Measurements from ENCODE around the gene MRPL39. TPM values are rescaled to one million over a fixed set of nuclear protein-coding genes. Genes with fewer than 3 reads are reported as not detected.
A peak's percentile ranks its signal among the peaks of the same experiment; 100 is the strongest.

Gene MRPL39
- total RNA-seq, 1 donor from 2014 or later, result 59.4 TPM

GRCh38 chr21:25577424-25578055, 29.7 kb downstream of the MRPL39 start:
- ATAC-seq, result no peak
- no peak for DNase-seq (ENCODE audit: missing footprints)
- intact Hi-C loops (cut with DNase I), result no loop called here

- intact Hi-C loops (cut with DNase I), result no loop called here
- no peak for ATAC-seq
- no peak for DNase-seq (ENCODE audit: missing footprints)
These were observed 33.7 kb downstream of the MRPL39 start for GRCh38 chr21:25573409-25574206.

GRCh38 chr21:25572861-25573310, 34.4 kb downstream of the MRPL39 start:
- DNase-seq (ENCODE audit: missing footprints), result no peak
- no peak for ATAC-seq
- intact Hi-C loops (cut with DNase I), result no loop called here

GRCh38 chr21:25571726-25572121, 35.6 kb downstream of the MRPL39 start:
- DNase-seq (ENCODE audit: missing footprints) (no peak), ATAC-seq (no peak)
- intact Hi-C loops (cut with DNase I), result no loop called here

- intact Hi-C loops (cut with DNase I), result no loop called here
- DNase-seq (ENCODE audit: missing footprints) (no peak), ATAC-seq (no peak)
These were observed 37.6 kb downstream of the MRPL39 start for GRCh38 chr21:25569711-25570110.

GRCh38 chr21:25569084-25569483, 38.2 kb downstream of the MRPL39 start:
- intact Hi-C loops (cut with DNase I), result no loop called here
- no peak for ATAC-seq
- DNase-seq (ENCODE audit: missing footprints), result no peak

- intact Hi-C loops (cut with DNase I), result no loop called here
- DNase-seq (ENCODE audit: missing footprints) (no peak), ATAC-seq (peak; percentile 63)
These were observed 39.0 kb downstream of the MRPL39 start for GRCh38 chr21:25568246-25568645.

GRCh38 chr21:25567472-25567871, 39.8 kb downstream of the MRPL39 start:
- intact Hi-C loops (cut with DNase I), result no loop called here

GRCh38 chr21:25566645-25567044, 40.6 kb downstream of the MRPL39 start:
- no peak for DNase-seq (ENCODE audit: missing footprints)
- no peak for ATAC-seq
- intact Hi-C loops (cut with DNase I), result no loop called here

More at GRCh38 chr21:25567472-25567871, 39.8 kb downstream of the MRPL39 start:
- ATAC-seq, result no peak
- DNase-seq (ENCODE audit: missing footprints), result no peak

- DNase-seq (ENCODE audit: missing footprints) (no peak), ATAC-seq (no peak)
- intact Hi-C loops (cut with DNase I), result no loop called here
These were observed 41.7 kb downstream of the MRPL39 start for GRCh38 chr21:25565272-25566211.

- intact Hi-C loops (cut with DNase I), result no loop called here
- no peak for DNase-seq (ENCODE audit: missing footprints)
- no peak for ATAC-seq
These were observed 42.8 kb downstream of the MRPL39 start for GRCh38 chr21:25564349-25564948.

GRCh38 chr21:25563361-25564116, 43.7 kb downstream of the MRPL39 start:
- intact Hi-C loops (cut with DNase I), result no loop called here
- DNase-seq (ENCODE audit: missing footprints) (no peak), ATAC-seq (no peak)

GRCh38 chr21:25562660-25563059, 44.6 kb downstream of the MRPL39 start:
- no peak for ATAC-seq
- no peak for DNase-seq (ENCODE audit: missing footprints)
- intact Hi-C loops (cut with DNase I), result no loop called here

- DNase-seq (ENCODE audit: missing footprints), result no peak
- intact Hi-C loops (cut with DNase I), result no loop called here
- peak; percentile 58 for ATAC-seq
These were observed 45.3 kb downstream of the MRPL39 start for GRCh38 chr21:25561668-25562641.

GRCh38 chr21:25560891-25561290, 46.4 kb downstream of the MRPL39 start:
- no peak for ATAC-seq
- intact Hi-C loops (cut with DNase I), result no loop called here
- DNase-seq (ENCODE audit: missing footprints), result no peak

GRCh38 chr21:25560271-25560685, 47.0 kb downstream of the MRPL39 start:
- ATAC-seq (no peak), DNase-seq (ENCODE audit: missing footprints) (no peak)
- intact Hi-C loops (cut with DNase I), result no loop called here

GRCh38 chr21:25559746-25560145, 47.5 kb downstream of the MRPL39 start:
- ATAC-seq (no peak), DNase-seq (ENCODE audit: missing footprints) (no peak)
- intact Hi-C loops (cut with DNase I), result loop anchor here (5.0 kb wide), 1 partner anchor 1023 kb away; no protein-coding TSS in a partner anchor
